Suprapubic skin (tissue), 4 donors: ENCODE measurements around the gene RAB20.
"Not testable (repeated sequence)": the region's sequence is repeated elsewhere in the genome, so short reads cannot be mapped to it uniquely, and the experiment has no call there.

Source experiments
- EP300 ChIP-seq: sonication (generic); formaldehyde crosslinking; IDR thresholded peaks from one replicate; pipeline ENCODE4 v1.6.1; 2017; ENCODE audit warnings: antibody characterized with exemption
- POLR2AphosphoS5 ChIP-seq, 3 donors: sonication (generic); formaldehyde crosslinking; IDR thresholded peaks; one replicate each; pipeline ENCODE4 v1.6.1; 2017; ENCODE audit warnings: antibody characterized with exemption in 3 of 3

DNA sequence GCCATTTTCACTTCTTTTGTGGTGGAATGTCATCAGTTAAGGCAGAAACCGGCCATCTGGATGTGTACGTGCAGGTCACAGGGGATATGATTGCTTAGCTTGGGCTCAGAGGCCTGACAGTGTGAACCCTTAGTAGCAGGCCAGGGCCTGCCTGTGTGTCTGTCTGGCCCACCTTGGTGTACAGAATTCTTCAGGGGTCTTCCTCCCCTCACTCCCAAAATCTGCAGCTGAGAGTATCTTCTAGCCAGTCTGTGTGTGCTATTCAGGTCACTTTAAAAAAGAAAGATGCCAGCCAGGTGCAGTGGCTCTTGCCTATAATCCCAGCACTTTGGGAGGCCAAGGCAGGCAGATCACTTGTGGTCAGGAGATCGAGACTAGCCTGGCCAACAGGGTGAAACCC is 74.6 kb downstream of the RAB20 start:
- not testable (repeated sequence) for TF ChIP-seq POLR2AphosphoS5 (IDR thresholded peaks at IDR 0.05); EP300
